Astrocyte (in vitro differentiated cells and primary cell): ENCODE results near the gene IDNK. TPM values are rescaled to one million over a fixed set of nuclear protein-coding genes. Genes with fewer than 3 reads are reported as not detected.
A peak's percentile ranks its signal among the peaks of the same experiment; 100 is the strongest.

Source experiments
- DNase-seq: peaks from one replicate; pipeline ENCODE4 v3.0.0-alpha.2; 2010; ENCODE audit warnings: low read depth
- FAIRE-seq: peaks from 2 replicates; lab custom pipeline; 2011; peaks lifted over from hg19 to GRCh38; lab: Jason Lieb, UNC
- H2AFZ ChIP-seq: 2 replicates; pipeline ENCODE4 v1.6.0; 2012; ENCODE audit warnings: low read depth, low read length, inconsistent platforms
- H3K27ac ChIP-seq: 2 replicates; pipeline ENCODE4 v1.5.1; 2011; ENCODE audit warnings: low read depth, low read length, inconsistent platforms
- H3K27me3 ChIP-seq: 2 replicates; pipeline ENCODE4 v1.6.0; 2011; ENCODE audit warnings: low read length, inconsistent platforms; ENCODE audit not compliant: insufficient read depth
- H3K36me3 ChIP-seq: 2 replicates; pipeline ENCODE4 v1.5.1; 2011; ENCODE audit warnings: low read length, inconsistent platforms; ENCODE audit not compliant: insufficient read depth
- H3K4me1 ChIP-seq: 2 replicates; pipeline ENCODE4 v1.5.1; 2011; ENCODE audit warnings: low read length, inconsistent platforms; ENCODE audit not compliant: insufficient read depth
- H3K4me2 ChIP-seq: 2 replicates; pipeline ENCODE4 v1.6.0; 2012; ENCODE audit warnings: low read length, inconsistent platforms
- H3K4me3 ChIP-seq: 2 replicates; pipeline ENCODE4 v1.5.1; 2011; ENCODE audit warnings: low read depth, mild to moderate bottlenecking, low read length, inconsistent platforms; ENCODE audit not compliant: insufficient read depth
- H3K79me2 ChIP-seq: 2 replicates; pipeline ENCODE4 v1.6.0; 2012; ENCODE audit warnings: mild to moderate bottlenecking, low read length, inconsistent platforms; ENCODE audit not compliant: insufficient read depth
- H3K9ac ChIP-seq: 2 replicates; pipeline ENCODE4 v1.6.0; 2012; ENCODE audit warnings: mild to moderate bottlenecking, low read length, inconsistent platforms
- H3K9me3 ChIP-seq: 2 replicates; pipeline ENCODE4 v1.5.1; 2012; ENCODE audit warnings: low read depth, mild to moderate bottlenecking, low read length, inconsistent platforms; ENCODE audit not compliant: insufficient read depth
- H4K20me1 ChIP-seq: 2 replicates; pipeline ENCODE4 v1.6.0; 2012; ENCODE audit warnings: low read length, inconsistent platforms; ENCODE audit not compliant: insufficient read depth
- H3K27ac Mint-ChIP-seq: one replicate; pipeline ENCODE4 v1.8.0; 2021; ENCODE audit warnings: mild to moderate bottlenecking, mixed read lengths; ENCODE audit not compliant: unreplicated experiment
- H3K27me3 Mint-ChIP-seq: one replicate; pipeline ENCODE4 v1.8.0; 2021; ENCODE audit warnings: low read depth, mixed read lengths; ENCODE audit not compliant: unreplicated experiment
- H3K36me3 Mint-ChIP-seq: one replicate; pipeline ENCODE4 v1.8.0; 2021; ENCODE audit warnings: low read depth, mixed read lengths; ENCODE audit not compliant: unreplicated experiment
- H3K4me1 Mint-ChIP-seq: one replicate; pipeline ENCODE4 v1.8.0; 2021; ENCODE audit warnings: low read depth, mixed read lengths; ENCODE audit not compliant: unreplicated experiment
- H3K4me3 Mint-ChIP-seq: one replicate; pipeline ENCODE4 v1.8.0; 2021; ENCODE audit warnings: mild to moderate bottlenecking, moderate library complexity, mixed read lengths; ENCODE audit not compliant: unreplicated experiment
- H3K9me3 Mint-ChIP-seq: one replicate; pipeline ENCODE4 v1.8.0; 2021; ENCODE audit warnings: mild to moderate bottlenecking, mixed read lengths; ENCODE audit not compliant: unreplicated experiment
- CTCF ChIP-seq: IDR thresholded peaks from 2 replicates; pipeline ENCODE4 v1.5.1; 2011; ENCODE audit warnings: low read depth, mild to moderate bottlenecking, inconsistent platforms, low read length, moderate library complexity; ENCODE audit not compliant: insufficient read depth
- EZH2 ChIP-seq: IDR thresholded peaks from 2 replicates; pipeline ENCODE4 v1.6.1; 2012; ENCODE audit warnings: mild to moderate bottlenecking, low read length, inconsistent platforms; ENCODE audit not compliant: insufficient read depth
- total RNA-seq: library from RNA; stranded (reverse); gene quantifications from 2 replicates; pipeline ENCODE4 v1.2.1, GENCODE V29; 2021

Gene IDNK
- total RNA-seq, 1 donor from 2014 or later = 1.8 TPM

DNA sequence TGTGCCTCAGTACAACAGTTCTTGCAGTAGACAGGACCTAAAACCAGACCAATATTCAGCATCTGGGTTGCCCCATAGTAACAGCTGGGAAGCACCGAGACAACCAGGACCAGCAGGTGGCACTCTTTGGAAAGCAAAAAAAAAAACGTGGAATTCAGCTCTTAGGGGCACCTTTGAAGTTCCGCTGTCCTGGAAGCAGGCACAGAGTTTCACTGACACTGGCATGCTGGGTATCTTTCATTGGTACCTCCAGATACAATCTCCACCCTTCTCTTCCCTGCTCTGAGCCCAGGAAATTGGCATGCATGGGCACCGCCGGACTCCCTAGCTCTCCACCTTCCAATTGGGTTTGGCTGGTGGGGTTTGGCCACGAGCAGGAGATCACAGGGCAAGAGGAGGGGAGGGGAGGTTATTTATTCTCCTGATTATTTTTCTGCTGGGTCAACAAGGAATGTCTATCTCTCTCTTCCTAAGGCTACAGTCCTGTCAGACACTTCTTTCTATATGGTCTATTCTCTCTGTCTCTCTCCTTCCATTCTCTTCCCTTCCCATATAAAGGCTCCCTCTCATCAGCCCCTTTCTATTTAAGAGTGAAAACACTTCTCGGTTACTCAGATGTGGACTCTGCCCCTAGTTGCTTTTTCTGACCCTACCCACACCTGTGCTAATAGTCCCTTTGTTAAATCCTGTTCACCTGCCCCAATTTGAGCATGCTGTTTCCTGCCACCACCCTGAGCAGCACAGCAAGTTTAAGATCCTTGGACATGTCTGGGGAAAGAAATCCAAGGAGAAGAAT, 1.9 kb upstream of the IDNK start:
- H3K4me1 Mint-ChIP-seq = peaks cover 3% of the 10 kb centered on the region
- peaks cover 2% of the 10 kb centered on the region for H3K36me3 Mint-ChIP-seq
- TF ChIP-seq CTCF (peak; percentile 69), EZH2 (no peak)
- DNase-seq (peak; percentile 16), FAIRE-seq (no peak)
- H3K27ac Mint-ChIP-seq = no peak overlapping the region
- H3K27me3 Mint-ChIP-seq = peaks cover 10% of the 10 kb centered on the region
- Histone ChIP-seq H3K36me3 (no peaks in the 10 kb centered on the region), H3K4me1 (no peaks in the 10 kb centered on the region), H3K27ac (no peak overlapping the region), H2AFZ (no peak overlapping the region), H4K20me1 (no peaks in the 10 kb centered on the region), H3K9ac (no peak overlapping the region), H3K79me2 (no peaks in the 10 kb centered on the region), H3K9me3 (no peaks in the 10 kb centered on the region), H3K4me3 (no peak overlapping the region), H3K27me3 (no peaks in the 10 kb centered on the region), H3K4me2 (peak overlapping the region; percentile 49)
- no peaks in the 10 kb centered on the region for H3K9me3 Mint-ChIP-seq
- no peak overlapping the region for H3K4me3 Mint-ChIP-seq

DNA sequence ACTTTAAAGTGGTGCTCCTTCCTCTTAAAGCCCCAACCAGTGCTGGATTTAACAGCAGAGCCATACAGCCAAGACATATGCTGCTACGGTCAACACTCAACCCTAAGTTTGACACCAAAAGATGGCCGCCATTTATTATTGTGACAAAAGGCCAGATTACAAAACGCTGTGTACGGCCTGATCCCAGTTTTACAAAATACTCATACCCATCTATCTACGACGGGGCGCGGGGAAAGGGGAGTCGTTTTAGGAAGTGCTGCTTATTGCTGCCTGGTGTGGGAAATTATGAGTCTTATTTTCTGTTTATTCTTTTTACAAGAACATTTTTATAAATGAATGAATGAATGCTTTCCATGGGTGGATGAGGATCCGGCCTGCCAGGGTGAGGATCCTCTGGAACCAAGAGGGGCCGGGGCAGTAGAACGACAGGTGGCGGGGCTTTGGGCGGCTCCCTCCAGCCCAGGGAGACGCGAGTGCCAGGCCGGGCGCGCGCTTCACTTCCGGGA, 457 bp upstream of the IDNK start:
- Histone ChIP-seq H3K36me3 (no peaks in the 10 kb centered on the region), H3K4me2 (peak overlapping the region; percentile 89), H3K27me3 (no peaks in the 10 kb centered on the region), H3K9ac (peak overlapping the region; percentile 82), H3K27ac (no peak overlapping the region), H3K4me3 (peak overlapping the region; percentile 63), H3K79me2 (no peaks in the 10 kb centered on the region), H4K20me1 (no peaks in the 10 kb centered on the region), H3K4me1 (no peaks in the 10 kb centered on the region), H3K9me3 (no peaks in the 10 kb centered on the region), H2AFZ (peak overlapping the region; percentile 77)
- no peak for DNase-seq
- peak overlapping the region; percentile 90 for H3K4me3 Mint-ChIP-seq
- no peak for TF ChIP-seq CTCF
- no peak for TF ChIP-seq EZH2
- H3K27ac Mint-ChIP-seq = peak overlapping the region; percentile 88
- peaks cover 10% of the 10 kb centered on the region for H3K36me3 Mint-ChIP-seq
- no peaks in the 10 kb centered on the region for H3K9me3 Mint-ChIP-seq
- peaks cover 3% of the 10 kb centered on the region for H3K4me1 Mint-ChIP-seq
- FAIRE-seq = no peak
- H3K27me3 Mint-ChIP-seq = peaks cover 10% of the 10 kb centered on the region

GRCh38 chr9:83623679-83624076, 735 bp downstream of the IDNK start:
- peak overlapping the region; percentile 12 for H3K27ac Mint-ChIP-seq
- no peaks in the 10 kb centered on the region for H3K79me2 ChIP-seq
- DNase-seq (no peak), FAIRE-seq (no peak)
- H2AFZ ChIP-seq = peak overlapping the region; percentile 77
- H3K36me3 Mint-ChIP-seq = peaks cover 10% of the 10 kb centered on the region
- H3K4me3 Mint-ChIP-seq = peak overlapping the region; percentile 79
- no peaks in the 10 kb centered on the region for H4K20me1 ChIP-seq
- no peaks in the 10 kb centered on the region for H3K27me3 ChIP-seq
- peak overlapping the region; percentile 63 for H3K4me3 ChIP-seq
- H3K9ac ChIP-seq = peak overlapping the region; percentile 82
- H3K27ac ChIP-seq = peak overlapping the region; percentile 16
- H3K4me1 ChIP-seq = no peaks in the 10 kb centered on the region
- H3K27me3 Mint-ChIP-seq = peaks cover 10% of the 10 kb centered on the region
- H3K9me3 ChIP-seq = no peaks in the 10 kb centered on the region
- H3K36me3 ChIP-seq = no peaks in the 10 kb centered on the region
- TF ChIP-seq EZH2 = no peak
- no peak for TF ChIP-seq CTCF
- H3K4me2 ChIP-seq = peak overlapping the region; percentile 89
- peaks cover 3% of the 10 kb centered on the region for H3K4me1 Mint-ChIP-seq
- no peaks in the 10 kb centered on the region for H3K9me3 Mint-ChIP-seq
